Measurements from ENCODE around the gene AKAP12. TPM values are rescaled to one million over a fixed set of nuclear protein-coding genes. Genes with fewer than 3 reads are reported as not detected.

AKAP12 gene
- total RNA-seq, result 47.5 and 99.7 TPM in 2 replicates

GRCh38 chr6:151239603-151240035, at the start of gene AKAP12:
AKAP12 (plus strand) TSS chr6:151239967; CDS start chr6:151240563, 596 bp downstream.

GRCh38 chr6:151391471-151392413, 152.0 kb downstream of the AKAP12 start, which contains the start of gene ZBTB2:
ZBTB2 (minus strand) TSS chr6:151391559; CDS start chr6:151373637, 17,922 bp downstream.

Other genes with a start within 250 kb of the AKAP12 start
- 5.0 and 7.1 TPM in 2 replicates for gene ZBTB2, start 151.6 kb downstream of the AKAP12 start, total RNA-seq
- 28.8 and 38.2 TPM in 2 replicates for gene RMND1, start 212.2 kb downstream of the AKAP12 start, total RNA-seq